Thyroid gland (tissue), 4 donors: ENCODE measurements around the gene RTN4. TPM values are rescaled to one million over a fixed set of nuclear protein-coding genes. Genes with fewer than 3 reads are reported as not detected.

ENCODE experiments used
- DNase-seq, 2 donors: peaks; one replicate each; pipeline ENCODE4 v3.0.0-alpha.2; 2019
- H3K27ac ChIP-seq, 3 donors: fragments of 200-600 bp; sonication (generic); 1 replicate in 2 of 3; 2 replicates in 1 of 3; pipeline ENCODE4 v1.5.1; 2016 to 2019; ENCODE audit warnings: mild to moderate bottlenecking in 1 of 3, moderate library complexity in 1 of 3
- H3K27me3 ChIP-seq: fragments of 200-600 bp; sonication (generic); one replicate; pipeline ENCODE4 v1.5.1; 2019
- H3K36me3 ChIP-seq, 2 donors: fragments of 200-600 bp; sonication (generic); one replicate each; pipeline ENCODE4 v1.5.1; 2016 to 2019
- H3K4me1 ChIP-seq, 2 donors: fragments of 200-600 bp; sonication (generic); one replicate each; pipeline ENCODE4 v1.5.1; 2017 to 2019
- H3K4me3 ChIP-seq, 3 donors: fragments of 200-600 bp; sonication (generic); replicated peaks in 1 of 3; 1 replicate in 2 of 3; 2 replicates in 1 of 3; pipeline ENCODE4 v1.5.1; 2016; ENCODE audit warnings: mild to moderate bottlenecking in 1 of 3
- H3K9me3 ChIP-seq: fragments of 200-600 bp; sonication (generic); one replicate; pipeline ENCODE4 v1.5.1; 2017
- CTCF ChIP-seq, 6 experiments: fragments of 200-600 bp in 3 of 6; fragments of 450-650 bp in 3 of 6; sonication (generic) in 3 of 6; IDR thresholded peaks; one replicate each; pipeline ENCODE4 v1.5.1; 2016 to 2019; ENCODE audit warnings: antibody characterized with exemption in 6 of 6, mild to moderate bottlenecking in 2 of 6, inconsistent platforms in 1 of 6, moderate library complexity in 1 of 6
- POLR2A ChIP-seq, 2 donors: fragments of 450-650 bp; IDR thresholded peaks; one replicate each; pipeline ENCODE4 v1.6.1; 2017; ENCODE audit warnings: antibody characterized with exemption in 2 of 2, mild to moderate bottlenecking in 2 of 2, moderate library complexity in 1 of 2
- WGBS, 2 donors: methylation state at CpG; one replicate each; pipeline ENCODE4 v1.1.5; 2017; 5-methylcytosine and 5-hydroxymethylcytosine counted together
- intact Hi-C: fragments of 100-400 bp; cut with DNase I; formaldehyde crosslinking; loops from one replicate; pipeline ENCODE4 v1.15.1; 2023
- total RNA-seq, 4 donors: library from RNA; depleted of rRNA; stranded (reverse); fragments of >200 nt; gene quantifications; one replicate each; pipeline ENCODE4 v1.2.3, GENCODE V29; 2016

Gene RTN4
- total RNA-seq, 4 donors from 2014 or later, result 144 to 256 (median 180) TPM

GRCh38 chr2:55017880-55018279, 32.4 kb downstream of the RTN4 start:
- no peak overlapping the region for H3K4me3 ChIP-seq
- no peaks in the 10 kb centered on the region for H3K9me3 ChIP-seq
- no peak for DNase-seq
- intact Hi-C loops, result loop anchor here (2.0 kb wide), 1 partner anchor 151 kb away; no protein-coding TSS in a partner anchor
- TF ChIP-seq POLR2A (IDR thresholded peaks at IDR 0.05) (no peak), CTCF (IDR thresholded peaks at IDR 0.05) (no peak)
- H3K4me1 ChIP-seq, result peaks cover 18 to 19% of the 10 kb centered on the region in 2 donors
- H3K36me3 ChIP-seq, result no peaks in the 10 kb centered on the region
- no peak overlapping the region for H3K27ac ChIP-seq
- no peaks in the 10 kb centered on the region for H3K27me3 ChIP-seq
- WGBS, 2 donors, result 84 to 95% methylated on average over 3 of the region's 3 CpGs

- no peak overlapping the region for H3K27ac ChIP-seq
- H3K9me3 ChIP-seq, result no peaks in the 10 kb centered on the region
- H3K36me3 ChIP-seq, result no peaks in the 10 kb centered on the region
- H3K27me3 ChIP-seq, result no peaks in the 10 kb centered on the region
- H3K4me3 ChIP-seq, result no peak overlapping the region
- WGBS, 2 donors, result 97 to 98% methylated on average over 3 of the region's 3 CpGs
- intact Hi-C loops, result loop anchor here (2.0 kb wide), 1 partner anchor 151 kb away; no protein-coding TSS in a partner anchor
- TF ChIP-seq POLR2A (IDR thresholded peaks at IDR 0.05) (no peak), CTCF (IDR thresholded peaks at IDR 0.05) (no peak)
- no peak for DNase-seq
- peaks cover 22 to 23% of the 10 kb centered on the region in 2 donors for H3K4me1 ChIP-seq
Measured at GRCh38 chr2:55017428-55017827, 32.8 kb downstream of the RTN4 start.

- peak; percentile 52 to 57 for DNase-seq
- Histone ChIP-seq H3K4me1 (peaks cover 43 to 44% of the 10 kb centered on the region in 2 donors), H3K36me3 (no peaks in the 10 kb centered on the region), H3K27me3 (no peaks in the 10 kb centered on the region), H3K9me3 (no peaks in the 10 kb centered on the region), H3K27ac (peak overlapping the region in 1 of 3 donors; percentile 13), H3K4me3 (no peak overlapping the region)
- intact Hi-C loops, result no loop called here
- no peak for TF ChIP-seq POLR2A (IDR thresholded peaks at IDR 0.05)
- peak in 5 of 6 experiments; percentile 31 to 81 (median 69) for TF ChIP-seq CTCF (IDR thresholded peaks at IDR 0.05)
- 62 to 65% methylated on average over 6 of the region's 6 CpGs for WGBS, 2 donors
Measured at GRCh38 chr2:55014962-55015939, 35.0 kb downstream of the RTN4 start.

- DNase-seq, result no peak
- H3K36me3 ChIP-seq, result no peaks in the 10 kb centered on the region
- 48 to 65% methylated on average over 1 of the region's 1 CpG for WGBS, 2 donors
- intact Hi-C loops, result no loop called here
- no peaks in the 10 kb centered on the region for H3K27me3 ChIP-seq
- H3K4me1 ChIP-seq, result peaks cover 48% of the 10 kb centered on the region in 2 donors
- no peaks in the 10 kb centered on the region for H3K9me3 ChIP-seq
- H3K4me3 ChIP-seq, result no peak overlapping the region
- TF ChIP-seq CTCF (IDR thresholded peaks at IDR 0.05) (peak in 3 of 6 experiments; percentile 39 to 60 (median 49)), POLR2A (IDR thresholded peaks at IDR 0.05) (no peak)
- peak overlapping the region; percentile 19 to 61 (median 48) for H3K27ac ChIP-seq
Measured at GRCh38 chr2:55013936-55014335, 36.3 kb downstream of the RTN4 start.
